Keratinocyte (primary cell): ENCODE results near the gene HNRNPUL2. TPM values are rescaled to one million over a fixed set of nuclear protein-coding genes. Genes with fewer than 3 reads are reported as not detected.

Experiments used
- DNase-seq: peaks from one replicate; pipeline ENCODE4 v3.0.0-alpha.2; 2011; ENCODE audit warnings: low read depth, missing footprints, low spot score
- FAIRE-seq: peaks from 2 replicates; lab custom pipeline; 2011; peaks lifted over from hg19 to GRCh38; lab: Jason Lieb, UNC
- H2AFZ ChIP-seq: 2 replicates; pipeline ENCODE4 v1.6.0; 2012; ENCODE audit warnings: low read length, control low read depth, inconsistent platforms; ENCODE audit not compliant: control insufficient read depth
- H3K27ac ChIP-seq: 2 replicates; pipeline ENCODE4 v1.5.1; 2011; ENCODE audit warnings: low read length; ENCODE audit not compliant: control insufficient read depth, insufficient read depth
- H3K27me3 ChIP-seq: 3 replicates; pipeline ENCODE4 v1.6.0; 2011; ENCODE audit warnings: low read length; ENCODE audit not compliant: control insufficient read depth, insufficient read depth; ENCODE audit errors: extremely low read depth
- H3K36me3 ChIP-seq, 2 experiments: 2 replicates in 1 of 2; 3 replicates in 1 of 2; pipeline ENCODE4 v1.5.1; 2011; ENCODE audit warnings: low read length in 2 of 2, mild to moderate bottlenecking in 1 of 2; ENCODE audit not compliant: control insufficient read depth in 2 of 2, insufficient read depth in 2 of 2; ENCODE audit errors: extremely low read depth in 1 of 2
- H3K4me1 ChIP-seq: 3 replicates; pipeline ENCODE4 v1.5.1; 2011; ENCODE audit warnings: low read length; ENCODE audit not compliant: control insufficient read depth, insufficient read depth; ENCODE audit errors: extremely low read depth
- H3K4me2 ChIP-seq: 3 replicates; pipeline ENCODE4 v1.6.0; 2011; ENCODE audit warnings: low read depth, low read length; ENCODE audit not compliant: control insufficient read depth, insufficient read depth; ENCODE audit errors: extremely low read depth
- H3K4me3 ChIP-seq, 3 experiments: fragments of 200-600 bp in 1 of 3; sonication (generic) in 1 of 3; 2 replicates in 2 of 3; 3 replicates in 1 of 3; pipeline ENCODE4 v1.5.1; 2011 to 2016; ENCODE audit warnings: low read length in 3 of 3, mild to moderate bottlenecking in 3 of 3, control low read depth in 2 of 3, inconsistent platforms in 1 of 3, low read depth in 1 of 3, mixed read lengths in 1 of 3, mixed run types in 1 of 3, moderate library complexity in 1 of 3; ENCODE audit not compliant: control insufficient read depth in 2 of 3, insufficient read depth in 2 of 3; ENCODE audit errors: extremely low read depth in 1 of 3
- H3K79me2 ChIP-seq: 2 replicates; pipeline ENCODE4 v1.6.0; 2012; ENCODE audit warnings: low read length; ENCODE audit not compliant: control insufficient read depth, insufficient read depth
- H3K9ac ChIP-seq: 3 replicates; pipeline ENCODE4 v1.6.0; 2011; ENCODE audit warnings: low read length; ENCODE audit not compliant: control insufficient read depth, insufficient read depth; ENCODE audit errors: extremely low read depth
- H3K9me1 ChIP-seq: 3 replicates; pipeline ENCODE4 v1.6.0; 2011; ENCODE audit warnings: low read length; ENCODE audit not compliant: control insufficient read depth, insufficient read depth; ENCODE audit errors: extremely low read depth
- H3K9me3 ChIP-seq: 2 replicates; pipeline ENCODE4 v1.5.1; 2012; ENCODE audit warnings: low read depth, low read length; ENCODE audit not compliant: control insufficient read depth
- H4K20me1 ChIP-seq: 3 replicates; pipeline ENCODE4 v1.6.0; 2011; ENCODE audit warnings: low read length; ENCODE audit not compliant: control insufficient read depth, insufficient read depth; ENCODE audit errors: extremely low read depth
- EZH2 ChIP-seq: IDR thresholded peaks from one replicate; pipeline ENCODE4 v1.6.1; 2012; ENCODE audit warnings: inconsistent platforms, mild to moderate bottlenecking, low read length, moderate library complexity
- dilution Hi-C: fragments of 300-500 bp; cut with MboI; formaldehyde crosslinking; loops from one replicate; pipeline ENCODE4 v1.7.0; 2020; ENCODE audit warnings: low sequenced_read_pairs; ENCODE audit not compliant: extremely low pct_ligation_motif_present
- polyA plus RNA-seq, 5 experiments: library from polyadenylated mRNA; depleted of rRNA in 3 of 5; stranded (reverse) in 3 of 5; stranded (forward) in 1 of 5; unstranded in 1 of 5; fragments of >200 nt; gene quantifications; 1 replicate in 1 of 5; 2 replicates in 3 of 5; 3 replicates in 1 of 5; pipeline versions ENCODE4 v1.2.1 to v1.2.3, GENCODE V29; 2011 to 2012; ENCODE audit warnings: missing spikeins in 2 of 5, low read depth in 1 of 5, low replicate concordance in 1 of 5
- TF ChIP-seq, protein P1 (sequence below), 3 experiments: IDR thresholded peaks in 1 of 3; conservative IDR thresholded peaks in 1 of 3; optimal IDR thresholded peaks in 1 of 3; 2 replicates in 2 of 3; 3 replicates in 1 of 3; pipeline versions ENCODE3 to v1.5.1; 2011; ENCODE audit warnings: low read length in 3 of 3, mild to moderate bottlenecking in 3 of 3, moderate library complexity in 2 of 3, control low read depth in 1 of 3, inconsistent platforms in 1 of 3; ENCODE audit not compliant: insufficient read depth in 2 of 3; ENCODE audit errors: extremely low read depth in 1 of 3

The HNRNPUL2 gene
- polyA plus RNA-seq, 1 donor (not counting 4 experiments of a cell fraction or from before 2014, with no cell fraction given), result 29.0 TPM

DNA sequence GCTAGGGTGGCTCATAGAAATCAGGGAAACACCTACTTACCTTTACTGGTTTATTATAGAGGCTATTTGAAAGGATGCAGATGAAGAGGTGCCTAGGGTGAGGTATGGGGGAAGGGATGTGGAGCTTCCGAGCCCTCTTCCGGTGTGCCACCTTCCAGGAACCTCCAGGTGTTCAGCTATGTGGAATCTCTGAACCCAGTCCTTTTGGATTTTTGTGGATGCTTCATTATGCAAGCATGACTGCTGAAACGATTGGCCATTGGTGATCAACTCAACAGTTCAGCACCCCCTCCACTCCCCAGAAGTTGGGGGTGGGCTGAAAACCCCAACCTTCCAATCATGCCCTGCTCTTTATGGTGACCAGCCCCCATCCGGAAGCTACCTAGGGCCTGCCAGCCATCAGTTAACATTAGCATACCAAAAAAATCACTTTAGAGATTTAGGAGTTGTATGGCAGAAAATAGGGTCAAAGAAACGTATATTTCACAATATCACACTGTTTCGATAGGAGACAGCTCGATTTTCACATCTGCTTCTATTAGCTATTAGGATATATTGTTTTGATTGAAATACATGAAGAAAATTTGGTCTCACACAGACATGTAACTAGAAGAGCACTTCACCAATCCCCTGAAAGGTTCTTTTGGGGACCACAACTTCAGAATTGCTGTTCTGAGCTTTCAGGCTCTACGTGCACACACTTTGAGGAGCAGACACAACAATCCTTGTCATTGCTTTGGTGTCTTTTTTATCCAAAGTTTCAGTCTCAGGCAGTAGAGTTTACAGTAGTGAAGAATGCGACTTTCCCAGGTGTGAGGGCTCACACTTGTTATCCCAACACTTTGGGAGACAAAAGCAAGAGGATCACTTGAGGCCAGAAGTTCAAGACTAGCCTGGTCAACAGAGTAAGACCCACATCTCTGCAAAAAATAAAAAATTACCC, 30.9 kb upstream of the HNRNPUL2 start:
- no peak overlapping the region for H3K4me2 ChIP-seq
- DNase-seq (no peak), FAIRE-seq (no peak)
- H3K27ac ChIP-seq, result no peak overlapping the region
- H2AFZ ChIP-seq, result no peak overlapping the region
- H3K79me2 ChIP-seq, result peaks cover 16% of the 10 kb centered on the region
- H3K9me3 ChIP-seq, result no peaks in the 10 kb centered on the region
- H3K4me3 ChIP-seq, result no peak overlapping the region
- H3K27me3 ChIP-seq, result no peaks in the 10 kb centered on the region
- dilution Hi-C loops, result no loop called here
- H3K36me3 ChIP-seq, result peaks cover 2% of the 10 kb centered on the region in 2 experiments
- peaks cover 2% of the 10 kb centered on the region for H3K9me1 ChIP-seq
- peaks cover 20% of the 10 kb centered on the region for H3K4me1 ChIP-seq
- H3K9ac ChIP-seq, result no peak overlapping the region
- TF ChIP-seq, protein P1, sequence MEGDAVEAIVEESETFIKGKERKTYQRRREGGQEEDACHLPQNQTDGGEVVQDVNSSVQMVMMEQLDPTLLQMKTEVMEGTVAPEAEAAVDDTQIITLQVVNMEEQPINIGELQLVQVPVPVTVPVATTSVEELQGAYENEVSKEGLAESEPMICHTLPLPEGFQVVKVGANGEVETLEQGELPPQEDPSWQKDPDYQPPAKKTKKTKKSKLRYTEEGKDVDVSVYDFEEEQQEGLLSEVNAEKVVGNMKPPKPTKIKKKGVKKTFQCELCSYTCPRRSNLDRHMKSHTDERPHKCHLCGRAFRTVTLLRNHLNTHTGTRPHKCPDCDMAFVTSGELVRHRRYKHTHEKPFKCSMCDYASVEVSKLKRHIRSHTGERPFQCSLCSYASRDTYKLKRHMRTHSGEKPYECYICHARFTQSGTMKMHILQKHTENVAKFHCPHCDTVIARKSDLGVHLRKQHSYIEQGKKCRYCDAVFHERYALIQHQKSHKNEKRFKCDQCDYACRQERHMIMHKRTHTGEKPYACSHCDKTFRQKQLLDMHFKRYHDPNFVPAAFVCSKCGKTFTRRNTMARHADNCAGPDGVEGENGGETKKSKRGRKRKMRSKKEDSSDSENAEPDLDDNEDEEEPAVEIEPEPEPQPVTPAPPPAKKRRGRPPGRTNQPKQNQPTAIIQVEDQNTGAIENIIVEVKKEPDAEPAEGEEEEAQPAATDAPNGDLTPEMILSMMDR (optimal IDR thresholded peaks at IDR 0.05 in 1 of 3, IDR thresholded peaks at IDR 0.05 in 1 of 3, conservative IDR thresholded peaks at IDR 0.05 in 1 of 3; ENCODE audit: extremely low read depth in 1 of 3, insufficient read depth in 2 of 3, low read length in 3 of 3), result no peak
- no peak for TF ChIP-seq EZH2
- no peaks in the 10 kb centered on the region for H4K20me1 ChIP-seq

DNA sequence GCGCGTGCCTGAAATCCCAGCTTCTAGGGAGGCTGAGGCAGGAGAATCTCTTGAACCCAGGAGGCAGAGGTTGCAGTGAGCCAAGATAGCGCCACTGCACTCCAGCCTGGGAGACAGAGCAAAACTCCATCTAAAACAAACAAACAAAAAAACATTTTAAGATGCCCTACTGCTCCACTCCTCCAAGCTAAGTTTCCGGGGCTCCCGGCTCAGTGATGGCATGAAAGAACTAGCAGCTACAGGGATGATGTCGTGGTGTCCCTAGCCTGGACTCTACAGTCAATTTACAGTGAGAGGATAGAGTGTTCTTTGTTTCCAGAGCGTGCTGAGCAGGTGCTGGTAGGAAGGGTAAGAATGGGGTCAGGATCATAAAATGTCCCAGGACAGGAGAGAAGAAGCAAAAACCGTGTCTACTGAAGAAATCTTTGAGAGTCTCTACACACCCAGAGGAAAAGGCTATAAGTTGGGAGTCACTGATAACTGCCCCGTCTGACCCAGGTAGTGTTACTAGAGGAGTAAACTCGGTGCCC, 27.9 kb upstream of the HNRNPUL2 start:
- no peak for DNase-seq

More for the DNA sequence above, 27.9 kb upstream of the HNRNPUL2 start:
- FAIRE-seq, result no peak
- TF ChIP-seq EZH2, result no peak
- TF ChIP-seq, protein P1 (optimal IDR thresholded peaks at IDR 0.05 in 1 of 3, IDR thresholded peaks at IDR 0.05 in 1 of 3, conservative IDR thresholded peaks at IDR 0.05 in 1 of 3; ENCODE audit: extremely low read depth in 1 of 3, insufficient read depth in 2 of 3, low read length in 3 of 3), result no peak
- Histone ChIP-seq H3K4me3 (no peak overlapping the region), H3K4me1 (peaks cover 11% of the 10 kb centered on the region), H3K36me3 (peaks cover 9 to 15% of the 10 kb centered on the region in 2 experiments), H3K27ac (no peak overlapping the region), H3K9ac (no peak overlapping the region), H4K20me1 (no peaks in the 10 kb centered on the region), H3K9me1 (peaks cover 2% of the 10 kb centered on the region), H3K27me3 (no peaks in the 10 kb centered on the region), H3K4me2 (no peak overlapping the region), H3K79me2 (peaks cover 16% of the 10 kb centered on the region), H3K9me3 (no peaks in the 10 kb centered on the region), H2AFZ (no peak overlapping the region)
- dilution Hi-C loops, result no loop called here
